ENCODE data around the gene ALDH16A1.
"Not testable (repeated sequence)": the region's sequence is repeated elsewhere in the genome, so short reads cannot be mapped to it uniquely, and the experiment has no call there.

Gene ALDH16A1

DNA sequence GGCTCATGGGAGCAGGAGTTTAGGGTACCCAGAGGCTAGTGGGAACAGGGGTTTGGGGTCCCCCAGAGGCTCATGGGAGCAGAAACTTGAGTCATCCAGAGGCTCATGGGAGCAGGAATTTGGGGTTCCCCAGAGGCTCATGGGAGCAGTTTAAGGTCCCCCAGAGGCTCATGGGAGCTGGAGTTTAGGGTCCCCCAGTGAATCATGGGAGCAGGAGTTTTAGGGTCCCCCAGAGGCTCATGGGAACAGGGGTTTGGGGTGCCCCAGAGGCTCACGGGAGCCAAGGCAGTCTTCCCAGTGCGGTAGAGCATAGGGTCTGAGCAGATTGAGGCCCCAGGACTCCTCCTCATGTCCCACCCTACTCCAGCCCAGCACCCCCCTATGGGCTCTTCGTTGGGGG lies 12.3 kb downstream of the ALDH16A1 start:
- DNase-seq (ENCODE audit: low read depth): no peak

DNA sequence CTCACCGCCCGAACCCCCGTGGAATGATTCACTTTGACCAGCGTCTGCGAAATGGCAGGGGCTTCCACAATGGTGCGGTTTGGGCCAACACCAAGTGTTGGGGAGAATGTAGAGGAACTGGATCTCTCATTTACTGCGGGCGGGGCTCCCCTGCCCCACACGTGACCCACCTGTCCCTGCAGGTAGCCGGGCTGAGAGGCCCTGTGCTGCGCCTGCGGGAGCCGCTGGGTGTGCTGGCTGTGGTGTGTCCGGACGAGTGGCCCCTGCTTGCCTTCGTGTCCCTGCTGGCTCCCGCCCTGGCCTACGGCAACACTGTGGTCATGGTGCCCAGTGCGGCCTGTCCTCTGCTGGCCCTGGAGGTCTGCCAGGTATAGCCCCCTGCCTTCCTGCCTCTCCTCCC lies 15.2 kb downstream of the ALDH16A1 start:
- no peak for DNase-seq (ENCODE audit: low read depth)

DNA sequence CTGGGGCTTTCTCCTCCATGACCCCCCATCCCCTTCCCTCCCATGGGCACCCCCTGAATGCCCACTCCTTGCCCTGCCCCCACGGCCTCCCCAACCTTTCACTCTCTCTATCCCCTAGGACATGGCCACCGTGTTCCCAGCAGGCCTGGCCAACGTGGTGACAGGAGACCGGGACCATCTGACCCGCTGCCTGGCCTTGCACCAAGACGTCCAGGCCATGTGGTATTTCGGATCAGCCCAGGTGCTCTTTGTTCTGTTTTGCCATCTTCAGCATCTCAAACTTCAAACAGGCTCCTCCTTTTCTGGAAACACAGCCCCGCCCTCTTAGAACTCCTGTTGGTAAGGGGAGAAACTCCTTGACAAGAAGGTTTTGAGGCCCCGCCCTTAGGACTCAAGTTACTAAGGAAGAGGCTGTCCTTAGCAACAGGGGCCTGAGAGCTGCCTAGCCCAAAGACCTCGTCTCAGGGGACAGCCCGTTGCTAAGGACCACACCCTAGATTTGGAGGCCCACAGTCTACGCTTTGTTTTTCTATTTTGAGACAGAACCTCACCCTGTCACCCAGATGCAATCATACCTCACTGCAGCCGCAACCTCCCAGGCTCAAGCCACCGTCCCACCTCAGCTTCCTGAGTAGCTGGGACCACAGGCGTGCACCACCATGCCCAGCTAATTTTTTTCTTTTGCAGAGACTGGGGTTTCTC lies 15.9 kb downstream of the ALDH16A1 start:
- peak; percentile 42 for DNase-seq (ENCODE audit: low read depth)

DNA sequence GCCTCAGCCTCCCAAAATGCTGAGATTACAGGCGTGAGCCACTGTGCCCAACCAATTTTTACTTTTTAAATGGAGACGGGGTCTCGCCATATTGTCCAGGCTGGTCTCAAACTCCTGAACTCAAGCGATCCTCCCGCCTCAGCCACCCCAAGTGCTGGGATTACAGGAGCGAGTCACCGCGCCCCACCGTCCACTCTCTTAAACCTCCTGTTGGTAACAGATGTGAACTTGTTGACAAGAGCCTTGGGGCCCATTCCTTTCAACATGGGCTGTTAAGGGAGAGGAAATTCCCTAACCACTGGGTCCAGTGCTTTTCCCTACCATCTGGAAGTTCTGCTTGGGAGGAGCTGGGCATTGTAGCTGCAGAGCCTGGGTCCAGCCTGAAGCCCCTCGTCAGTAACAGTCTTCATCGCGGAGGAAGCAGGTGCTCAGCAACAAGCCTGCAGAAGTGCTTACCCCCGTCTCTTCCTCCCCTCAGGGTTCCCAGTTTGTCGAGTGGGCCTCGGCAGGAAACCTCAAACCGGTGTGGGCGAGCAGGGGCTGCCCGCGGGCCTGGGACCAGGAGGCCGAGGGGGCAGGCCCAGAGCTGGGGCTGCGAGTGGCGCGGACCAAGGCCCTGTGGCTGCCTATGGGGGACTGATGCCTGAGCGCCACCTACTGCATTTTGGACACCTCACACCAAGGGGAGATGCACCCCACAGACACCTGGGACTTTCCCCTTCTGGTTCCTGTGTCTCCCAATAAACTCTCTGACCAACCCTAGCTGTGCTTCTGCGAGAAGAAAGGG lies 17.0 kb downstream of the ALDH16A1 start:
- DNase-seq (ENCODE audit: low read depth): no peak

DNA sequence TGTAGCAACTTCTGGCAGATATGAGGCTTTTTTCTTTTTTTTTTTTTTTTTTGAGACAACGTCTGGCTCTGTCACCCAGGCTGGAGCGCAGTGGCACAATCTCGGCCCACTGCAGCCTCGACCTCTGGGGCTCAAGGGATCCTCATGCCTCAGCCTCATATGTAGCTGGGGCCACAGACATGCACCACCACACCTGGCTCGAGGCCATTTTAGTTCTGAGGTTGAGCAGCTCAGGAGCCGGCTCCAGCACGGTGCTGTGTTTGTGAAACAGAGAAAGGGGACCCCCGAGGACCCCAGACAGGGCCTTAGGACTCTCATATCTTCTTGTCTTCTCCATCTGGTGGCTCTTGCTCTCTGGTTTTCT lies 17.6 kb downstream of the ALDH16A1 start:
- no peak for DNase-seq (ENCODE audit: low read depth)

DNA sequence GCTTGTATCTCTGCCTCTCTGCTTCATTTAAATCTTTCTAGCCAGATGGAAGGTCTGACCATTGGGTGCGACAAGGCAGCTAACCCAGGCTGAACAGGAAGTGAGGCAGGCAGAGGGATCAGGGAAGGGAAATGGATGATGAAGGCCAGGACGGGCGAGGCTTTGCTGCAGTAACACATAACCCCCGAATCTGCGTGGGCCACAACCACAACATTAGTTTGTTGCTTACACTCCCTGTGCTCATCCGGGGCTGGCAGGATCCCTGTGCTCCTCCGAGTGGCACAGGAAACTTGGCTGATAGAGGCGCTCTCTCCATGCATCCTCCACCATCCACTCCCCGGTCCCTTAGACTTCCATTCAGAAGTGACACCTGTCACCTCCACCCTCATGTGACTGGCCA lies 19.9 kb downstream of the ALDH16A1 start:
- DNase-seq (ENCODE audit: low read depth): no peak

DNA sequence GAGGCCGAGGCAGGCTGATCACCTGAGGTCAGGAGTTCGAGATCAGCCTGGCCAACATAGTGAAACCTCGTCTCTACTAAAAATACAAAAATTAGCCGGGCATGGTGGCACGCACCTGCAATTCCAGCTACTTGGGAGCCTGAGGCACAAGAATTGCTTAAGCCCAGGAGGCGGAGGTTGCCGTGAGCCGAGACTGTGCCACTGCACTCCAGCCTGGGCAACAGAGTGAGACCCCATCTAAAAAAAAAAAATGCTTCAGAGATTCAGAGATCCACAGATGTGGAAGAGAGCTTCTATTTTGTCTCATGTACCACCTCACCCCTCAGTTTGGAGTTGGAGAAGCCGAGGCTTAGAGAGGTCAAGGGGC lies 20.5 kb downstream of the ALDH16A1 start:
- not testable (repeated sequence) for DNase-seq (ENCODE audit: low read depth)

DNA sequence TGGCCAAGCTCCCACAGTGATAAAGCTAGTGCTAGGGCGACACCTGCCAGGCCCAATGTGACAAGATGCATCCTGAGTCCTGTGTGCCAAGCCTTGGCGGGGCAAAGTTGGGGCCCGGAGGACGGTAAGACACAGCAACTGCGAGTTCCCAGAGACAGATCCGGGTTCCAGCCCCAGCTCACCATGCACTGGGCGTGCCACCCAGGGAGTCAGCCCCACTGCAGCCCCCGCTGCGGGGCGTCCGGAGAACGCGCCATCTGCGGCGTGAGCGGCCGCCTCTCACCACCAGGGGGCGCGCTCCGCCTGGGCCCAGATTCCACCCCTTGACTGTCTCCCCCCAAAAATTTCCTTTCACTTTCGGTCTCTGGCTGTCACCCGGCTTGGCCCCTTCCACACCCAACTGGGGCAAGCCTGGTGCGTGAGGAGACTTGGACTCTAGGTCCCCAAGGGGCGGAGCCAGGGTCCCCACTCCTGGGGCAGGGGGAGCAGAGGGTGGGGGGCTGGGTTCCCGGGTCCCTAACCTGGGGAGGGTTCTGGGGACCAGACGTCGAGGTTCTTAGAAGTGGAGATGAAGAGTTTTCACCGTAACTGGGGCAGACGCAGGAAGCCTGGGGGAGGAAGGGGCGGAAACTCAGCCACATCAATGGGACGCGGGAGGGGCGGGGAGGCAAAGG lies 21.0 kb downstream of the ALDH16A1 start, which contains the start of gene FLT3LG:
TSS of gene FLT3LG (plus strand) at position 348 of the 674 bp plus-strand sequence. CDS start 425 bp downstream, outside the sequence.
- DNase-seq (ENCODE audit: low read depth): no peak

DNA sequence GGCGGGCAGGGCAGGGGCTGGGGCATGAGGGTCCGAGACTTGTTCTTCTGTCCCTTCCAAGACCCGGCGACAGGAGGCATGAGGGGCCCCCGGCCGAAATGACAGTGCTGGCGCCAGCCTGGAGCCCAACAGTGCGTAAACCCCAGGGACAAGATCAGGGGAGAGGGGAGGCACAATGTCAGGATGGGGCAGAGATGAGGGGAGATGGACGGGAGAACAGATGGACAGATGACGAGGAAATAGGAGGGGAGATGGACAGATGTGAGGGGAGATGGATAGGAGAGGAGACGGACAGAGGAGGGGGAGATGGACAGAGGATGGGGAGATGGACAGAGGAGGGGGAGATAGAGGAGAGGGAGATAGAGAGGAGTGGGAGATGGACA lies 21.5 kb downstream of the ALDH16A1 start:
- no peak for DNase-seq (ENCODE audit: low read depth)

DNA sequence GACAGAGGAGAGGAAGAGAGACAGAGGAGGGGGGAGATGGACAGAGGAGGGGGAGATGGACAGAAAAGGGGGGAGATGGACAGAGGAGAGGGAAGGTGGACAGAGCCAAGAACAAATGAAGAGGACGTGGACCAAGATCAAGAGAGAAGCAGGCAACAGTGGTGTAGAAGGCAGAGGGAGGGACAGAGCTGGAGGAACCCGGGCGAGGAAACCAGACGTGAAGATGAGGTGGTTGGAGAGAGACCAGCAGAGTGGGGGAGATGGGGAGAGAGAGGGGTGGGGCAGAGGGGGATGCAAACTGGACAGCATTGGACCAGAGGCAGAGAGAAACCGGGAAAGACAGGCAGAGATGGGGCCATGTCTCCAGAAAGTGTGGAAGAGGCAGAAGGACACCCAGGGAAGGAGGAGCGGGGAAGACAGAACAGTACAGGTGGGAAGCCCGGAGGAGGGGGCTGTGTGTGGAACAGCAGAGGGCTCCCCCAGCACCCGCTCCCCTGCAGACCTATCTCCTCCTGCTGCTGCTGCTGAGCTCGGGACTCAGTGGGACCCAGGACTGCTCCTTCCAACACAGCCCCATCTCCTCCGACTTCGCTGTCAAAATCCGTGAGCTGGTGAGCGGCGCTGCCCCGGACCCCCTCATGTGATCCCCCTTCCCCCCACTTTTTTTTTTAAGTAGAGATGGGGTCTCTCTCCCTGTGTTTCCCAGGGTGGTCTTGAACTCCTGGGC lies 22.3 kb downstream of the ALDH16A1 start:
- DNase-seq (ENCODE audit: low read depth): no peak

DNA sequence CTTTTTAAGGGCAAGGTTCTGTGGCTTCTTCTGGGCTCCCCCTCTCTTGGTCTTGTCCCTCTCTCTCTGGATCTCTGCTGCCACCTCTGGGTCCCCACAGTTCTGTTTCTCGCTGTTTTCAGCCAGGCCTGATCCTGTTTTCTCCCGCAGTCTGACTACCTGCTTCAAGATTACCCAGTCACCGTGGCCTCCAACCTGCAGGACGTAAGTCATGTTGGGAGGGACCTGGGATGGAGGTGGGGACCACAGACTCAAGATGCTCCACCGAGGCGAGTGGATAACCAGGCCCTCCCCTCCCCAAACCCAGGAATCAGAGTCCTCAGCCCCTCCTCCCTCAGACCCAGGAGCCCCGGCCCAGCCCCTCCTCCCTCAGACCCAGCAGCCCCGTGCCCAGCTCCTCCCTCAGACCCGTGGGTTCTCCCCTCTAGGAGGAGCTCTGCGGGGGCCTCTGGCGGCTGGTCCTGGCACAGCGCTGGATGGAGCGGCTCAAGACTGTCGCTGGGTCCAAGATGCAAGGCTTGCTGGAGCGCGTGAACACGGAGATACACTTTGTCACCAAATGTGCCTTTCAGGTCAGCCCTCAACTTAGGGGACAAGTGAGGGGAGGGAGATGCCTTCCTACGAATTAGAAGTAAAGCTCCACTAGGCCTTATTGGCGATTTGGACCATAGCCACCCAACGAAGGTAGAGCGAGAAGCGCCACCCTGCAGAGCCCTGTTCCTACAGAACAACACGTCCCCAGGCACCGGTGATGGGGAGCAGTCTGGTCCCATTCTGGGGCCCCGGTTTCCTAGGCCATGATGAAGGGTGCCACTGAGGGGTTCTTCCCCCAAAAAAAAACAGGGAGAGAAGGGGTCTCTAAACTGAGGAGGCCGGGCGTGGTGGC lies 23.2 kb downstream of the ALDH16A1 start:
- DNase-seq (ENCODE audit: low read depth): no peak

DNA sequence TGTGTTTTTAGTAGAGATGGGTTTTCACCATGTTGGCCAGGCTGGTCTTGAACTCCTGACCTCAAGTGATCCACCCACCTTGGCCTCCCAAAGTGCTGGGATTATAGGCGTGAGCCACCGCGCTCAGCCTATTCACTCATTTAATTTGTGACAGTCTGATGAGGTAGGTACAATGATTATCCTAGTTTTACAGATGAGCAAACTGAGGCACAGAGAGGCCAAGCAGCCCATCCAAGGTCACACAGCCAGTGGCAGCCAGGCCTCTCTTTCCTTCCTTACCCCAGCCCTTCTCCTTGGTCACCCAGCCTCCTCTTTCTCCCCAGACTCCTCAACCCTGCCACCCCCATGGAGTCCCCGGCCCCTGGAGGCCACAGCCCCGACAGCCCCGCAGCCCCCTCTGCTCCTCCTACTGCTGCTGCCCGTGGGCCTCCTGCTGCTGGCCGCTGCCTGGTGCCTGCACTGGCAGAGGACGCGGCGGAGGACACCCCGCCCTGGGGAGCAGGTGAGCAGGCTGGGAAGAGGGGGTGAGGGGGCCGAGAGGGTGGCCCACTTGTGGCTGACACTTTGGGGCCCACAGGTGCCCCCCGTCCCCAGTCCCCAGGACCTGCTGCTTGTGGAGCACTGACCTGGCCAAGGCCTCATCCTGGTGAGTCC lies 27.1 kb downstream of the ALDH16A1 start:
- DNase-seq (ENCODE audit: low read depth): no peak

DNA sequence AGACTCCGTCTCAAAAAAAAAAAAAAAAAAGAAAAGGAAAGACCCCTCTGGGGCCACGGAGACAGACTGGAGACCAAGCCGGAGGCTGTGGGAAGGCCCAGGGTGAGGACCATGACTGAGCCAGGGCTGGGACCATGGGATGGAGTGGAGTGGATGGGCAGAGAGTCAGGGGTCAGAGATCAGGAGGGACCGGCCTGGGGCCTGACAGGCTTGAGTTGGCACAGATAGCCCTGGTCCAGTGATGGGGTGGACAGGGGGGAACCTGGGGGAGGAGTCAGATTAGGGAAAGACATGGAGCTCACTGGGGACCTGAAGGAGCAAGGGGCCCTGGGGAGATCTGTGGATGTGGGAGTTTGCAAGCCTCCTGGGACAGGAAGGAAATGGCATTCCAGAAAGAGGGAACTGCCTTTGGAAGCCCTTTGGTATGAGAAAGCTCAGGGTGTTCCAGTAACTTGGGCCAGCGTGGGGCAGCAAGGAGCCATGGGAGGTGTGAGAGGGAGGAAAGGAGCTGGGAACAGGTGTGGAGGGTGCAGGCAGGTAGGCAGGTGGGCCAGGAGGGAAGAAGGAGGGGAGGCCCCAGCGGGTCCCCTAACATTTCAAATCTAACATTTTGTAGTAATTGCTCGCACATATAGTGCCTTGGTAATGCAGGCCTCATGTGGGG lies 28.1 kb downstream of the ALDH16A1 start:
- no peak for DNase-seq (ENCODE audit: low read depth)

DNA sequence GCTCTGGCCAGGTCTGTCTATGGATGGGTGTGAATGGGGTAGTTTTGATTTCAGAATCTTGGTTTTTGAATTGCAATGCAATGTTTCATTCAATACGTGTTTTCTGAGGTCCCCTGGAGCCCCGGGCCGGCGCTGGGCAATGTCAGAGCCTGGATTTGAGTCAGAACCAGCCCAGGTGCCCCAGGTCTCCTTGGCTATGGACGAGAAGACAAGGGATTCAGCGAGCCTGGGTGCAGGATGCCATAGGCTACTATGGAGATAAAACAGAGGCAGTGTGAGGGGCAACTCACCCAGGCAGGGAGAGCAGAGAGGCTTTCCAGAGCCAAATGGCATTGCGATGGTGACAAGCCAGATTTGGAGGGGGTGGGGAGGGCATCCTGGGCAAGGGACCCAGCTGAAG lies 33.2 kb downstream of the ALDH16A1 start:
- no peak for DNase-seq (ENCODE audit: low read depth)

DNA sequence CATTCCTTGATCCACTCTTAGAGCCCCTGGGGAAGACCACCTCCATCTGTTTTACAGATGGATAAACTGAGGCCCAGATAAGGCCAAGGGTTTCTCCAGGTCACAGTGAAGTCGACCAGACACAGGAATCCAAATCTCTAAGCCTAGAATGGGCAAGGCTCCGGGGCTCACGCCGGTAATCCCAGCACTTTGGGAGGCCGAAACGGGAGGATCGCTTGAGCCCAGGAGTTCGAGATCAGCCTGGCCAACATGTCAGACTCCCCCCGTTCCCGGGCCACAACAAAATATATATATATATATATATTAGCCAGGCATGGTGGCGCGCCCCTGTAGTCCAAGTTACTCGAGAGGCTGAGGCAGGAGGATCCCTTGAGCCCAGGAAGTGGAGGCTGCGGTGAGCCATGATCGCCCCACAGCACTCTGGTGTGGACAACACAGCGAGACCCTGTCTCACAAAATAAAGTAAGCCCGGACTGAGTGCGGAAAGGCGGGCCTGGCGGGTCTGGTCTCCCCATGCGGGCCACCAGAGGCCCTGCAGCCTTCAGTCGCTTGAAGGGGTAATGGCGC lies 33.8 kb downstream of the ALDH16A1 start:
- no peak for DNase-seq (ENCODE audit: low read depth)

DNA sequence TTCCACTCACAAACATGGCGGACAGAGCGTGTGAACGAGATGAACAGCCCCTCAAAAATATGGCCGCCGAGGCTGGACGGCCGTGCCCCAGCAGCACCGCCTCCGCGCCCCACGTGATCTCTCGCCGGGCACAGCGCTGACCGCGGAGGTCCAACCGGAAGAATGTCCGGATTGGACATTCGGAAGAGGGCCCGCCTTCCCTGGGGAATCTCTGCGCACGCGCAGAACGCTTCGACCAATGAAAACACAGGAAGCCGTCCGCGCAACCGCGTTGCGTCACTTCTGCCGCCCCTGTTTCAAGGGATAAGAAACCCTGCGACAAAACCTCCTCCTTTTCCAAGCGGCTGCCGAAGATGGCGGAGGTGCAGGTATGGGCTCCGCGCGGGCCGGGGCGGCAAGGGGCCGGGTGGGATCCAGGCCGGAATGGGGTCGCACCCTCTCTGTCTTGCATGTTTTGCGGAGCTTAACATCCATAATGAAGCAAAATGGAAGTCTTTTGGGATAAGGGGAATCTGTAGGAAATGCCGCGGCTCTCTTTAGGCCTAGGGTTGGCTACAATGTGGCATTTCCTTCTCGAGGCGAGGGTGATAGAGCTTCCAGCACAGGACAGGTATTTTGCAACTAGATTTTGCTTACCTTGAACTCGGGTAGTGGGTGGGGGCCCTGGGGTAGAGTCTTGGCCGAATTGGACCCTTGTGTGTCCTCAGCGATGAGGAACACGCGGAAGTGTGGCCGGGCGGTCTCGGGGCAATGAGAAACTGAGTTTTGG lies 34.4 kb downstream of the ALDH16A1 start, which contains the start of gene RPL13A:
TSS of gene RPL13A (plus strand) at position 332 of the 769 bp plus-strand sequence. CDS start at position 354, 22 bp downstream.
- DNase-seq (ENCODE audit: low read depth): peak; percentile 94

DNA sequence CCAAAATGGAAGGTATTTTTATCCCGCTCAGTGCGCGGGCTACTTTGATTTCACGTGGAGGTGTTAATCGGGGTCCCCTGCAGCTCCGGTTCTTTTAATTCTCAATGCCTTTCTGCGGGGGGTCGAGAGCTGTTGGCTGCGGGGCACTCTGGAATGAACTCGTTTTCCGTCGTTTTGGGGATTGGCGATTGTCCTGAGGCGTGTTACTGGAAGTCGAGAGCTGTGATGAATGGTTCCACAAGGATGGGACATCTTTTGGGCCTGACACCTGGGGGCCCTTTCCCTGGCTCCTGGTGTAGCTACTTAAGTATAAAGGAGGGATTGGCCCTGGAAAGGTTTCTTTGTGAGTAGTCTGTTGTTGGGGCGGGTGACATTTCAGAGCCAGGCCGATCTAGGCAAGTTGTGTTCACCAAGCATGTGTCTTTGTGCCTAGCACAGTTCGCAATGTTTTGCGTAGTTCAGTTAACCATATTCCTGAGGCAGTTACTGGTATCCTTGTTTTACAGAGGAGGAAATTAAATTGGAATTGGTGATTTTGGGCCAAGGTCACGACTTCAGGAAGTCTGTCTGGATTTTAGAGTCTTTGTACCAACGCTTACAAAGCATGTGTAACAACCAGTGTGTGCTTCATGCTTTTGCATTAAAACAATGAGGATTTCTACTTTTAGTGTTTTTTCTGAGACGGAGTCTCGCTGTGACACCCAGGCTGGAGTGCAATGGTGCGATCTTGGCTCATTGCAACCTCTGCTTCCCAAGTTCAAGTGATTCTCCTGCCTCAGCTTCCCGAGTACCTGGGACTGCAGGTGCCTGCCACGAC lies 35.2 kb downstream of the ALDH16A1 start:
- no peak for DNase-seq (ENCODE audit: low read depth)

DNA sequence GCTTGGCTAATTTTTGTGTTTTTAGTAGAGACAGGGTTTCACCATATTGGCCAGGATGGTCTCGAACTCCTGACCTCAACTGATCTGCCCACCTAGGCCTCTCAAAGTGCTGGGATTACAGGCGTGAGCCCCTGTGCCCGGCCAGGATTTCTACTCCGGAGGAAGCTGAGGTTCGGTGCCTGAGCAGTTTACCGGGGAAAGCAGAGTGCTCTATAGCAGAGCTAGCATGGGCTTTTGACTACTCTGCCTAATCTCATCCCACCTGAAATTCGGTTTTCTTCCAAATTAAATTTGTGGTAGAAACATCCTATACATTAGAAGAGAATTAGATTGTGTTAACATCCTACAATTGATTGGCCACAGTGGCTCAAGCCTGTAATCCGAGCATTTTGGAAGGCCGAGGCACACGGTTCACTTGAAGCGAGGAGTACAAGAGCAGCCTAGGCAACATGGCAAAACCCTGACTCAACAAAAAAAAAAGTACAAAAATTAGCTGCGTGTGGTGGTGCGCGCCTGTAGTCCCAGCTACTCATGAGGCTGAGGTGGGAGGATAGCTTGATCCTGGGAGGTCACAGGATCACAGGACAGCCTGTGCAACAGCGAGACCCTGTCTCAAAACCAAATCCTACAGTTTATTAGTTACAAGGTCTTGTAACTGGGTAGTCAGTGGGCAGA lies 36.0 kb downstream of the ALDH16A1 start:
- DNase-seq (ENCODE audit: low read depth): no peak
